Measurements from ENCODE around the gene NCR3LG1. TPM values are rescaled to one million over a fixed set of nuclear protein-coding genes. Genes with fewer than 3 reads are reported as not detected.

Gene NCR3LG1
- total and polyA plus RNA-seq, 4 donors, result 0.18 to 0.75 (median 0.38) TPM

- Histone ChIP-seq H3K9me3 (ENCODE audit: control insufficient read depth in 4 of 4, low read length in 3 of 4) (no peaks in the 10 kb centered on the region), H3K36me3 (ENCODE audit: control insufficient read depth in 4 of 4, insufficient read depth in 3 of 4, low read depth in 1 of 4, low read length in 3 of 4) (no peaks in the 10 kb centered on the region), H3K4me1 (ENCODE audit: control insufficient read depth in 4 of 4, insufficient read depth in 4 of 4, low read length in 3 of 4) (no peaks in the 10 kb centered on the region), H3K27ac (ENCODE audit: low read depth in 1 of 2, low read length in 2 of 2) (no peak overlapping the region), H3K9ac (ENCODE audit: low read depth in 1 of 2, low read length in 2 of 2) (no peak overlapping the region), H3K4me3 (ENCODE audit: low read depth in 1 of 3, low read length in 3 of 3) (no peak overlapping the region), H3K27me3 (ENCODE audit: control insufficient read depth in 4 of 4, insufficient read depth in 4 of 4, low read length in 3 of 4) (peaks cover 0 to 11% (median 2%) of the 10 kb centered on the region in 4 donors)
- no peak for DNase-seq (ENCODE audit: low spot score)
- TF ChIP-seq HNF4A (conservative IDR thresholded peaks at IDR 0.05), result no peak
- no peak for TF ChIP-seq CTCF (IDR thresholded peaks at IDR 0.05; ENCODE audit: low read depth, low read length, missing input control)
- TF ChIP-seq JUND (IDR thresholded peaks at IDR 0.05), result no peak
- no peak for TF ChIP-seq RXRA (IDR thresholded peaks at IDR 0.05)
- no peak for TF ChIP-seq EGR1 (IDR thresholded peaks at IDR 0.05; ENCODE audit: low read depth in 2 of 2)
- no peak for TF ChIP-seq REST (IDR thresholded peaks at IDR 0.05)
- no peak for TF ChIP-seq NR2F2 (IDR thresholded peaks at IDR 0.05)
- TF ChIP-seq HNF4G (IDR thresholded peaks at IDR 0.05), result no peak
- no peak for TF ChIP-seq FOXA2 (IDR thresholded peaks at IDR 0.05)
- no peak for TF ChIP-seq SP1 (IDR thresholded peaks at IDR 0.05)
- no peak for TF ChIP-seq MAX (IDR thresholded peaks at IDR 0.05)
- no peak for TF ChIP-seq RAD21 (IDR thresholded peaks at IDR 0.05)
- no peak for TF ChIP-seq GABPA (IDR thresholded peaks at IDR 0.05 in 1 of 2, conservative IDR thresholded peaks at IDR 0.05 in 1 of 2)
- no peak for TF ChIP-seq ATF3 (IDR thresholded peaks at IDR 0.05)
- TF ChIP-seq TAF1 (conservative IDR thresholded peaks at IDR 0.05), result no peak
- TF ChIP-seq ZBTB33 (IDR thresholded peaks at IDR 0.05), result no peak
- no peak for TF ChIP-seq FOXA1 (IDR thresholded peaks at IDR 0.05)
- TF ChIP-seq YY1 (IDR thresholded peaks at IDR 0.05), result no peak
- 66% methylated on average over 4 of the region's 4 CpGs for WGBS
Observed at GRCh38 chr11:17421781-17422180, 70.2 kb downstream of the NCR3LG1 start.
